Left cardiac atrium (tissue), 4 donors: ENCODE measurements around the gene DPP7. TPM values are rescaled to one million over a fixed set of nuclear protein-coding genes. Genes with fewer than 3 reads are reported as not detected.
"Not testable (repeated sequence)": the region's sequence is repeated elsewhere in the genome, so short reads cannot be mapped to it uniquely, and the experiment has no call there.

Experiments
- ATAC-seq, 2 donors: fragments of 200-7000 bp; cut with Tn5 transposase; one replicate each; pipeline ENCODE4 v1.9.1; 2020; ENCODE audit warnings: mild to moderate bottlenecking in 2 of 2, moderate library complexity in 2 of 2
- DNase-seq: peaks from one replicate; pipeline ENCODE4 v3.0.0-alpha.2; 2020
- intact Hi-C, 2 donors: fragments of 100-400 bp; cut with DNase I; formaldehyde crosslinking; loops; one replicate each; pipeline versions ENCODE4 v1.14.1 to v1.15.1; 2022 to 2023
- total RNA-seq, 2 donors: library from RNA; stranded (reverse); fragmentation: NEBNext Ultra II Directional; extraction: Animal tissue kit (Norgen Biotek cat#: 25700); gene quantifications; one replicate each; pipeline ENCODE4 v1.2.1, GENCODE V29; 2021
- donor health status: DM: no; HTN: yes; CAD: no.
- donor health status: DM: no; HTN: yes; CAD: no; lungs with severe emphysema.
- donor health status: DM: yes; HTN: yes; CAD: no.
- donor health status: Dilated cardiomyopathy.

The DPP7 gene
- total RNA-seq, 2 donors from 2014 or later = 176 to 198 TPM

DNA sequence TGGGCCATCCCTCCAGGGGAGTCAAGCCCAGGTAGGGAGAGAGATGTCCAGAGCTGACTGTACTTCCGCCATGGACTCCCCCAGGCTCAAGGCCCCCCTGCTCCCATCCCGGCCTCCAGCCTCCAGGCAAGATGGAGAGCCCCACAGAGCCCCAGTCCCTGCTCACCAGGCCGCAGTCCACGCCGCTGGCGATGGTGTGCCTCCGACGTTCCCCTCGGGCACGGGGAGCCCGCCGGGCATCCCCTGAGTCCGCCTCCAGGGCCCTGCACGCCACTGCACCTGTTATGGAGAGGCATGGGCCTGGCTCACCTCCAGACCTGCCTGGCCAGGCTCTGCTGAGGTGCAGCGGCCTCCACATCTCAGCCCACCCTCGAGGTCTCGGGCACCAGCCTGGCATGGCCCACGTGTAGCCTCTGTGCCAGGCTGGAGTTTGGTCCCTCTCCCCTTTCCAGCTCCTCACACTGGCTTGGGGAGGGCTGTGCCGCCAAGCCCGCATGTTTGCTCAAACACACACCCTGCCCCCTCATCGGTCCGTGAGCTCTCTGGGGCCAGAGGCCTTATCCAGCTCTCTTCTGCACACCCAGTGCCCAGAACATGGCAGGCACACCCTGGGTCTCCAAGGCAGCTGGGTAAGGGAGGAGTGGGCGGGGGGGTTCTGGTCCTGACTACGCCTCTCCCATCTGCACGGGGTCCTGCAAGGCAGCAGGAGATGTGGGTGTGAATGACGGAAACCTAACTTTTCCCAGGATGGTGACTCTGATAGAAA, 48.3 kb downstream of the DPP7 start:
- no peak for ATAC-seq
- no peak for DNase-seq
- intact Hi-C loops = loop anchor here in 1 of 2 donors (10.0 kb wide), 1 partner anchor 281 kb away; no protein-coding TSS in a partner anchor

DNA sequence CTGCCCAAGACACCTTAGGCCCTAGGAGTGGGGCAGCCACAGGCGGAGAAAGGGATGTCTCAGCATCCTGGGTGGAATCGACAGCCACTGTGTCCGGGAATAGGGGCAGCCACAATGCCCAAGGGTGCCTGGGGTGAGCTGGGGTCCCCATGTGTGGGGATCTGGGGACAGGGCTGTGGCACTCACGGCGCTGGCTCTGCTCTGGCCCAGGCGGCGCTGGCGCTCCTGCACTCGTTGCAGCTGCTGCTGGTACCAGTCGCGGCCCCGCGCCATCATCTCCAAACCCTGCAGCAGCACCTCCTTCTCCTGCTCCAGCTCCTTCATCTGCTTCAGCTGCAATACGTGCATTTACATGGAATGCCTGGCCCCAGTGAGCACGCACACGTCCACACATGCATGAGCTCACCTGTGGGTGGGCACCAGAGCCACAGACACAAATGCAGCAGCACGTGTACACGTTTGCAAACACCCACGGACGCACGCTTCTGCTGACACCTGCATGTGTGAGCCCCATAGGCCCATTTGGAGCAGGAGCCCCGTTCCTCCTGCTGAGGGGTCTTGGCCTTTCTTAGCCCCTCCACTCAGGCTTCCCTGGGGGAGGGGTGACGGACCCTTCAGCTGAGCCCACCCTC, 49.1 kb downstream of the DPP7 start:
- ATAC-seq = no peak
- intact Hi-C loops = loop anchor here in 1 of 2 donors (10.0 kb wide), 1 partner anchor 281 kb away; no protein-coding TSS in a partner anchor
- no peak for DNase-seq

DNA sequence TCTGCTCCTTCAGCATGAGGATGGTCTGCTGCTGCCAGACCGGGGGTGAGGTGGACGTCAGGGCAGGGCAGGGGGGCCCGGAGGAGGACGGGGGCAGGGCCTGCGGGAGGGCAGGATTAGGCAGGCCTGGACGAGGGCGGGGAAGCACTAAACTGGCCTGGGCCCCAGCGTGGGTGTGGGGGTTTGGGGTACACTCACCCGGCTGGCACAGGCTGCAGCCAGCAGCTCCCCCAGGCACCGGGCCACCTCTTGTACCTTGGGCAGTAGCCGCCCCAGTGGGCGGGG, 49.7 kb downstream of the DPP7 start:
- intact Hi-C loops = loop anchor here (1.0 to 10.0 kb wide), 2 partner anchors 18 to 280 kb away; no protein-coding TSS in a partner anchor
- no peak for ATAC-seq
- no peak for DNase-seq

DNA sequence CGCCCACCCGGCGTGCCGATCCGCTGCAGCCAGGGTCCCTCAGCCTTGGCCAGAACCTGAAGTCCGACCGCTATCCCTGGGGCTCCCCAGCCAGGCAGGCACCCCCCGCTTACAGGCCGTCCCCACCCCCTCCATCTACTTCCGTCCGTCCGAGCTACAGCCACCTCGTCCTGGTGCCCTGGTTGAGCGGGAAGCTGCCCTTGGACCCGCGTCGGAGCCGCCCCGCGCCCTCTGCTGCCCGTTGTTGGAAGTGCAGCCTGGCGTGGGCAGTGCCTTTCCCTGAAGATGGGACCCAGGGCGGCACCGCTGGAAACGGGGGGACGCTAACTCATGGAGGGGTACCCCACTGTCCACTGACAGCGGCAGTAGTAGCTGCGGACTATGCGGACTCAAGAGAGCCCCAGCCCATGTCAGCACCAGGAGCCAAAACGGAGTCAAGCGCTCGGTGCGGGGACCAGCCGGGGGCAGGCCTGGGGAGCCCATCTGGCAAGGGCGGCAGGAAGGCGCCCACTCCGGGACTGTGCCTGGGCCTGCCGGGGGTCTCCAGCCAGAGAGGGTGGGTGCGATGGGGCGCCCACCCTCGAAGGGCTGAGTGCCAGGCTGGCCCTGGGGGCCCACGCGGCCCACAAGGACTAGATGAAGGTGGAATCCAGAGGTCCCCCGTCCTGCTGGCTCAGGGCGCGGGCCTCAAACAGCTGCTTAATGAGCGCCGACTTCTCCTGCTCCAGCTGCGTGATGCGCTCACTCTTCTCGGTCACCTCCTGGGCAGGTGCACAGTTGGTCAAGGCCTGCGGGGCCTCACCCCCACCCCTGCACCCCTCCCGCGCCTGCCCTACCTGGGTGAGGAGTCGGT, 50.3 kb downstream of the DPP7 start:
- ATAC-seq = peak; percentile 69 to 78
- DNase-seq = peak; percentile 73
- intact Hi-C loops = loop anchor here (1.0 to 10.0 kb wide), 2 partner anchors 17 to 279 kb away; no protein-coding TSS in a partner anchor

DNA sequence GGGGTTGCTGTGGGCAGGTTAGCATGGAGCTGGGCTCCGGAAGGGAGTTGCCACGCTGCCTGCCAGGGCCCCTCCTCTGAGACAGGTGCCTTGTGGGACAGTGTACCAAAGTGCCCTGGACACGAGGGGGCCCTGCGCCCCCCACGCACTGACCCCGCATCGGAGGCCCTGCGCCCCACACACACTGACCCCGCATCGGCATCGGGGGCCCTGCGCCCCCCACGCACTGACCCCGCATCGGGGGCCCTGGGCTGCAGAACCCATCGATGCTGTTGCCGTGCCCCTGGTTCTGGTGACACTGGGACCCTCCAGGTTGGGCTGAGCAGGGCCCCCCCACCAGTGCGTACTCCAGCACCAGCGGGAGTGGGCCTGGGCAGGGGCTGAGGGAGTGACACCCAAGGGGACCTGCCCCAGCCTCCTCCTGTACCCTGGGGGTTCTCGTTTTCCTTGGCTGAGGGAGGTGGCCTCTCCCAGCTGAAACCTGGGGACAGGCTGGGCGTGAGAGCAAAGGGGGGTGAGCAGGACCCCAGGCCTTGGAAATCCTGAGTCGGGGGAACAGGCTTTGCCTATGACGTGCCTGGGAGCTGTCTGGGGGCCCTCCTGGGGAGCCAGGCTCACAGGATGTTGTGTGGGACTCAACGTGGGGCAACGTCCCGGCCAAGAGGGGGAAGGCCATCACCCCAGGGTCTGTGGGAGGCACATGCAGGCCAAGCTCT, 51.1 kb downstream of the DPP7 start:
- no peak for ATAC-seq
- intact Hi-C loops = loop anchor here (1.0 to 10.0 kb wide), 2 partner anchors 16 to 279 kb away; no protein-coding TSS in a partner anchor
- DNase-seq = no peak

DNA sequence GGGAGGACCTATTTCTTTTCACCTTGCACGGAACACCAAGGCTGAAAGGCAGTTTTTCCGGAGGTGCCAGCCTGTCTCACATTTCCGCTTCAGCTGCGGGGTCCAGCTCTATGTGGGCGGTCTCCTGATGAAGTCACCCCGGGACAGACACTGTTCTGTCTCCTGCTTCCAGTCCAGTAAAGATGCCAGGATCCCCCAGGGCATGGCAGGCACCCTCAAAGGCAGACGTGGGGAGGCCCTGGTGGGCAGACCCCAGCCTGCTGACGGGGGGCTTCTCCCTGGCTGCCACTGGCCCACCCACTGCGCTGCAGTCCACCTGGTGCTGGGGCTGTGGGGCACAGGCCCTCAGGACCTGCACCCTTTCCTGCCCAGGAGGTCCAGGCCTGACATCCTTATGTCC, 51.7 kb downstream of the DPP7 start:
- ATAC-seq, DNase-seq: not testable (repeated sequence)
- intact Hi-C loops = loop anchor here in 1 of 2 donors (10.0 kb wide), 1 partner anchor 278 kb away; no protein-coding TSS in a partner anchor

DNA sequence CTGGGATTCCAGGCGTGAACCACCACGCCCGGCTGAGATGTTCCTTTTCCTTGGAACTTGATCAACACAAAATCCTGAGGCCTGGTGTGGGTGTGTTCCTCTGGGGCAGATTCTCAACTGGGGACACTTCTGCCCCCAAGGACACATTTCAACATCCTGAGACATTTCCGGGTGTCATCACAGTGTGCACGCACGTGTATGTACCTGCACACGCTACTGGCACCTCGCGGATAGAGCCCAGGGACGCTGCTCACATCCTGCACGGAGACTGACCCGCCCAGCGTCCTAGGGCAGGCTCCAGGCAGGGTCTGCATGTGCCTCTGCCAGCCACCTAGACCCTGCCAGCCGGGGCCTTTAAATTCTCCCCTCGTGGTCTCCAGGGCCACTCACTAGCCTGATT, 52.1 kb downstream of the DPP7 start:
- DNase-seq (no peak), ATAC-seq (no peak)
- intact Hi-C loops = loop anchor here in 1 of 2 donors (10.0 kb wide), 1 partner anchor 278 kb away; no protein-coding TSS in a partner anchor

Other genes starting within 250 kb of the DPP7 start
- 100 to 1,000 TPM; 296 to 304 TPM for gene EDF1, start 248.4 kb downstream of the DPP7 start, total RNA-seq
- 10 to 100 TPM in 1 of 2 donors, 1 to 10 TPM in 1; 8.8 to 11.8 TPM for gene TRAF2, start 228.2 kb downstream of the DPP7 start, total RNA-seq
- gene FBXW5, start 170.0 kb downstream of the DPP7 start, total RNA-seq = 100 to 1,000 TPM in 1 of 2 donors, 10 to 100 TPM in 1; 98.4 to 130 TPM
- gene C8G, start 169.5 kb downstream of the DPP7 start, total RNA-seq = 1 to 10 TPM in 1 of 2 donors, under 1 TPM in 1; 0.88 to 3.5 TPM
- gene LCN12, start 162.5 kb downstream of the DPP7 start, total RNA-seq = 10 to 100 TPM in 1 of 2 donors, 1 to 10 TPM in 1; 7.0 to 11.9 TPM
- gene PTGDS, start 137.2 kb downstream of the DPP7 start, total RNA-seq = 1,000 to 10,000 TPM; 3,329 to 4,014 TPM
- gene LCNL1, start 131.7 kb downstream of the DPP7 start, total RNA-seq = 1 to 10 TPM; 6.4 to 9.6 TPM
- 10 to 100 TPM; 25.4 to 30.2 TPM for gene PAXX, start 122.3 kb downstream of the DPP7 start, total RNA-seq
- gene CLIC3, start 118.2 kb downstream of the DPP7 start, total RNA-seq = 1 to 10 TPM; 2.6 to 8.5 TPM
- gene ABCA2, start 86.5 kb downstream of the DPP7 start, total RNA-seq = 10 to 100 TPM; 30.0 to 33.2 TPM
- under 1 TPM; 0.24 to 0.35 TPM for gene FUT7, start 82.6 kb downstream of the DPP7 start, total RNA-seq
- gene NPDC1, start 68.6 kb downstream of the DPP7 start, total RNA-seq = 10 to 100 TPM; 75.4 to 87.3 TPM
- gene ENTPD2, start 60.7 kb downstream of the DPP7 start, total RNA-seq = 1 to 10 TPM in 1 of 2 donors, under 1 TPM in 1; 0.60 to 2.2 TPM
- gene SAPCD2, start 44.2 kb downstream of the DPP7 start, total RNA-seq = under 1 TPM; 0.39 to 0.44 TPM
- gene UAP1L1, start 37.2 kb downstream of the DPP7 start, total RNA-seq = 10 to 100 TPM; 13.5 to 14.0 TPM
- gene MAN1B1, start 27.7 kb downstream of the DPP7 start, total RNA-seq = 10 to 100 TPM; 21.9 to 28.8 TPM
- gene GRIN1, start 24.4 kb upstream of the DPP7 start, total RNA-seq = not detected
- not detected for gene LRRC26, start 55.3 kb upstream of the DPP7 start, total RNA-seq
- gene TMEM210, start 57.3 kb upstream of the DPP7 start, total RNA-seq = not detected
- gene ANAPC2, start 73.8 kb upstream of the DPP7 start, total RNA-seq = 10 to 100 TPM; 31.2 to 32.5 TPM
- gene SSNA1, start 73.9 kb upstream of the DPP7 start, total RNA-seq = 10 to 100 TPM; 53.1 to 55.1 TPM
- 10 to 100 TPM in 1 of 2 donors, 1 to 10 TPM in 1; 7.6 to 11.4 TPM for gene TPRN, start 86.0 kb upstream of the DPP7 start, total RNA-seq
- 10 to 100 TPM; 32.9 to 34.5 TPM for gene TMEM203, start 90.9 kb upstream of the DPP7 start, total RNA-seq
- gene NDOR1, start 91.0 kb upstream of the DPP7 start, total RNA-seq = 1 to 10 TPM; 5.9 to 6.5 TPM
- 10 to 100 TPM; 15.6 to 18.1 TPM for gene RNF208, start 107.5 kb upstream of the DPP7 start, total RNA-seq
- gene CYSRT1, start 110.4 kb upstream of the DPP7 start, total RNA-seq = under 1 TPM in 1 of 2 donors, not detected in 1; 0.62 TPM
- gene RNF224, start 112.8 kb upstream of the DPP7 start, total RNA-seq = not detected
- not detected for gene SLC34A3, start 116.2 kb upstream of the DPP7 start, total RNA-seq
- 100 to 1,000 TPM; 324 to 437 TPM for gene TUBB4B, start 126.6 kb upstream of the DPP7 start, total RNA-seq
- under 1 TPM in 1 of 2 donors, not detected in 1; 0.59 TPM for gene STPG3, start 136.6 kb upstream of the DPP7 start, total RNA-seq
- 10 to 100 TPM; 35.1 to 38.1 TPM for gene NELFB, start 140.6 kb upstream of the DPP7 start, total RNA-seq
- gene TOR4A, start 163.0 kb upstream of the DPP7 start, total RNA-seq = 1 to 10 TPM; 6.2 to 9.4 TPM
- 10 to 100 TPM in 1 of 2 donors, 1 to 10 TPM in 1; 4.9 to 11.5 TPM for gene NRARP, start 187.5 kb upstream of the DPP7 start, total RNA-seq